Esophagus squamous epithelium (tissue), 4 donors: ENCODE data around the gene ITSN2.

Experiments used
- CTCF ChIP-seq, 6 experiments: fragments of 450-650 bp in 4 of 6; fragments of 200-600 bp in 2 of 6; sonication (generic) in 2 of 6; IDR thresholded peaks; one replicate each; pipeline ENCODE4 v1.5.1; 2016 to 2019; ENCODE audit warnings: antibody characterized with exemption in 6 of 6, mild to moderate bottlenecking in 4 of 6, moderate library complexity in 4 of 6
- POLR2A ChIP-seq, 4 donors: fragments of 450-650 bp; IDR thresholded peaks; one replicate each; pipeline ENCODE4 v1.6.1; 2017; ENCODE audit warnings: antibody characterized with exemption in 4 of 4, mild to moderate bottlenecking in 4 of 4, moderate library complexity in 3 of 4

- TF ChIP-seq POLR2A (IDR thresholded peaks at IDR 0.05) (no peak), CTCF (IDR thresholded peaks at IDR 0.05) (no peak)
Observed at GRCh38 chr2:24345937-24346336, 14.4 kb downstream of the ITSN2 start.
